ENCODE results near the gene CTSE. TPM values are rescaled to one million over a fixed set of nuclear protein-coding genes. Genes with fewer than 3 reads are reported as not detected.
A peak's percentile ranks its signal among the peaks of the same experiment; 100 is the strongest.

Gene CTSE
- total and polyA plus RNA-seq, 2 of the 13 experiments (the other 11 are each of a cell fraction or from before 2014, with no cell fraction given): 0.50 to 0.69 TPM

GRCh38 chr1:206030714-206031113, 7.0 kb upstream of the CTSE start (continued):
- no peak for TF ChIP-seq MLXIP (CRISPR knock-in tag; IDR thresholded peaks at IDR 0.05; ENCODE audit: borderline replicate concordance)
- peak; percentile 59; the same call in 1 of the 2 replicates for TF ChIP-seq KMT2A (CRISPR knock-in tag; IDR thresholded peaks at IDR 0.05)
- 0 out of 2 replicates have a peak, but pooled peaks have one; percentile 62 for TF ChIP-seq ZNF761 (CRISPR knock-in tag; conservative IDR thresholded peaks at IDR 0.05)
- TF ChIP-seq KDM3A (CRISPR knock-in tag; IDR thresholded peaks at IDR 0.05; ENCODE audit: low read depth): 0 out of 2 replicates have a peak, but pooled peaks have one; percentile 32
- TF ChIP-seq RAD21 (CRISPR knock-in tag; IDR thresholded peaks at IDR 0.05): peak; percentile 89
- 0 out of 2 replicates have a peak, but pooled peaks have one; percentile 29 for TF ChIP-seq ZSCAN25 (CRISPR knock-in tag; IDR thresholded peaks at IDR 0.05)
- 0 out of 2 replicates have a peak, but pooled peaks have one; percentile 24 for TF ChIP-seq ZNF44 (CRISPR knock-in tag; IDR thresholded peaks at IDR 0.05)
- TF ChIP-seq ELF3 (CRISPR knock-in tag; IDR thresholded peaks at IDR 0.05): peak; percentile 86
- 0 out of 2 replicates have a peak, but pooled peaks have one; percentile 21 for TF ChIP-seq ZNF7 (CRISPR knock-in tag; IDR thresholded peaks at IDR 0.05)
- TF ChIP-seq SAP130 (CRISPR knock-in tag; IDR thresholded peaks at IDR 0.05; ENCODE audit: low read depth): peak; percentile 58; the same call in 1 of the 2 replicates
- 0 out of 2 replicates have a peak, but pooled peaks have one; percentile 60 for TF ChIP-seq ZFP1 (CRISPR knock-in tag; IDR thresholded peaks at IDR 0.05)
- peak; percentile 44; the same call in 1 of the 3 replicates for TF ChIP-seq MXI1 (IDR thresholded peaks at IDR 0.05; ENCODE audit: borderline replicate concordance, low read depth, low read length)
- TF ChIP-seq ZGPAT (CRISPR knock-in tag; IDR thresholded peaks at IDR 0.05): no peak
- TF ChIP-seq TFDP1 (CRISPR knock-in tag; IDR thresholded peaks at IDR 0.05; ENCODE audit: borderline replicate concordance): peak; percentile 92; the same call in 1 of the 2 replicates
- 0 out of 2 replicates have a peak, but pooled peaks have one; percentile 44 for TF ChIP-seq NCOA1 (CRISPR knock-in tag; IDR thresholded peaks at IDR 0.05)
- TF ChIP-seq SOX5 (CRISPR knock-in tag; IDR thresholded peaks at IDR 0.05; ENCODE audit: borderline replicate concordance): peak; percentile 38
- no peak for TF ChIP-seq KAT2B (IDR thresholded peaks at IDR 0.05; ENCODE audit: borderline replicate concordance, low read depth, low read length)
- TF ChIP-seq TBP (CRISPR knock-in tag; IDR thresholded peaks at IDR 0.05): no peak
- TF ChIP-seq ZNF788 (CRISPR knock-in tag; IDR thresholded peaks at IDR 0.05; ENCODE audit: borderline replicate concordance): peak; percentile 51; the same call in 1 of the 2 replicates
- TF ChIP-seq NR0B2 (CRISPR knock-in tag; IDR thresholded peaks at IDR 0.05): no peak
- 0 out of 2 replicates have a peak, but pooled peaks have one; percentile 44 for TF ChIP-seq MIER2 (CRISPR knock-in tag; IDR thresholded peaks at IDR 0.05)
- TF ChIP-seq RBAK (CRISPR knock-in tag; IDR thresholded peaks at IDR 0.05): peak; percentile 70; the same call in 1 of the 2 replicates
- TF ChIP-seq SSRP1 (CRISPR knock-in tag; IDR thresholded peaks at IDR 0.05): 0 out of 2 replicates have a peak, but pooled peaks have one; percentile 36
- TF ChIP-seq MAFF (IDR thresholded peaks at IDR 0.05; ENCODE audit: low read depth, low read length): 0 out of 2 replicates have a peak, but pooled peaks have one; percentile 4
- peak; percentile 23; the same call in 1 of the 2 replicates for TF ChIP-seq REPIN1 (CRISPR knock-in tag; IDR thresholded peaks at IDR 0.05; ENCODE audit: borderline replicate concordance, low read depth)
- TF ChIP-seq ZNF639 (CRISPR knock-in tag; conservative IDR thresholded peaks at IDR 0.05): no peak

Data from HepG2 (cell line).